BLaER1 (cell line): ENCODE measurements around the gene WASF1.
A peak's percentile ranks its signal among the peaks of the same experiment; 100 is the strongest.

Source experiments
- H3K27ac ChIP-seq: shearing (Covaris generic); formaldehyde crosslinking; 2 replicates; pipeline ENCODE4 v1.8.1; 2022
- H3K27me3 ChIP-seq: shearing (Covaris generic); formaldehyde crosslinking; 2 replicates; pipeline ENCODE4 v1.8.1; 2022
- H3K36me3 ChIP-seq: shearing (Covaris generic); formaldehyde crosslinking; 2 replicates; pipeline ENCODE4 v1.8.1; 2022
- H3K4me1 ChIP-seq: shearing (Covaris generic); formaldehyde crosslinking; 2 replicates; pipeline ENCODE4 v1.8.1; 2022
- H3K4me2 ChIP-seq: shearing (Covaris generic); formaldehyde crosslinking; 2 replicates; pipeline ENCODE4 v1.8.1; 2022
- H3K4me3 ChIP-seq: shearing (Covaris generic); formaldehyde crosslinking; 2 replicates; pipeline ENCODE4 v1.8.1; 2022
- H3K9ac ChIP-seq: shearing (Covaris generic); formaldehyde crosslinking; 2 replicates; pipeline ENCODE4 v1.8.1; 2022
- H3K9me3 ChIP-seq: shearing (Covaris generic); formaldehyde crosslinking; 2 replicates; pipeline ENCODE4 v1.8.1; 2022
- H4K20me1 ChIP-seq: shearing (Covaris generic); formaldehyde crosslinking; 2 replicates; pipeline ENCODE4 v1.8.1; 2022
- Cebpa-rat ChIP-seq: shearing (Covaris generic); IDR thresholded peaks from 2 replicates; pipeline ENCODE4 v1.8.1; 2022

Gene WASF1

DNA sequence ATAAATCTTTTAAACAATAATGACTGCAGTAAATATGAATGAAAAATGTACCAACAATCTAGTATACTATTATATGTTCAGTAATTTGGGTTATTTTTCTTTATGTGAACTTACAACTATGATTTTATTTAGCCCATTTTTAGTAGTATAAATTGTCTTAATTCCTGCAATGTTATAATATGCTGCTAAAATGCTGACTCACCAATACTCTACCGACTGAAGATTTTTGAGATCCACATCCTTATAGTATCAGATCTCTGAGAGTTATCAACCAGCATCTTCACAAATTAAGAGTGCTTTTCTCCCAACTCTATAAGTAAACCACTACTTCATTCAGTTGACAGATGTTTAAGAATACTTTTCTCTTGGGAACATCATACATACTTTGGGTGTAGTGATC, 17.4 kb upstream of the WASF1 start:
- H3K9ac ChIP-seq: no peak overlapping the region
- no peaks in the 10 kb centered on the region for H3K27me3 ChIP-seq
- TF ChIP-seq Cebpa-rat: no peak
- H3K4me1 ChIP-seq: 0 out of 2 replicates have a peak, but pooled peaks cover 2% of the 10 kb centered on the region
- peaks cover 37% of the 10 kb centered on the region for H3K36me3 ChIP-seq
- no peak overlapping the region for H3K4me3 ChIP-seq
- H3K27ac ChIP-seq: no peak overlapping the region
- no peak overlapping the region for H3K4me2 ChIP-seq
- peaks cover 41% of the 10 kb centered on the region for H4K20me1 ChIP-seq
- H3K9me3 ChIP-seq: 0 out of 2 replicates have a peak, but pooled peaks cover 5% of the 10 kb centered on the region

GRCh38 chr6:110195639-110196038, 16.2 kb upstream of the WASF1 start:
- 0 out of 2 replicates have a peak, but pooled peaks cover 5% of the 10 kb centered on the region for H3K9me3 ChIP-seq
- H3K27ac ChIP-seq: no peak overlapping the region
- H4K20me1 ChIP-seq: peaks cover 41% of the 10 kb centered on the region
- H3K4me3 ChIP-seq: no peak overlapping the region
- H3K36me3 ChIP-seq: peaks cover 37% of the 10 kb centered on the region
- H3K9ac ChIP-seq: no peak overlapping the region
- H3K27me3 ChIP-seq: no peaks in the 10 kb centered on the region
- no peak overlapping the region for H3K4me2 ChIP-seq
- 0 out of 2 replicates have a peak, but pooled peaks cover 9% of the 10 kb centered on the region for H3K4me1 ChIP-seq
- TF ChIP-seq Cebpa-rat: no peak; the same call in 1 of the 2 replicates

- Histone ChIP-seq H3K4me3 (no peak overlapping the region), H4K20me1 (peaks cover 73% of the 10 kb centered on the region), H3K27ac (no peak overlapping the region), H3K9ac (no peak overlapping the region), H3K36me3 (peaks cover 29% of the 10 kb centered on the region), H3K4me1 (0 out of 2 replicates have a peak, but pooled peaks cover 9% of the 10 kb centered on the region), H3K9me3 (no peaks in the 10 kb centered on the region), H3K27me3 (no peaks in the 10 kb centered on the region), H3K4me2 (no peak overlapping the region)
- no peak for TF ChIP-seq Cebpa-rat
Measured at GRCh38 chr6:110191477-110191876, 12.0 kb upstream of the WASF1 start.

DNA sequence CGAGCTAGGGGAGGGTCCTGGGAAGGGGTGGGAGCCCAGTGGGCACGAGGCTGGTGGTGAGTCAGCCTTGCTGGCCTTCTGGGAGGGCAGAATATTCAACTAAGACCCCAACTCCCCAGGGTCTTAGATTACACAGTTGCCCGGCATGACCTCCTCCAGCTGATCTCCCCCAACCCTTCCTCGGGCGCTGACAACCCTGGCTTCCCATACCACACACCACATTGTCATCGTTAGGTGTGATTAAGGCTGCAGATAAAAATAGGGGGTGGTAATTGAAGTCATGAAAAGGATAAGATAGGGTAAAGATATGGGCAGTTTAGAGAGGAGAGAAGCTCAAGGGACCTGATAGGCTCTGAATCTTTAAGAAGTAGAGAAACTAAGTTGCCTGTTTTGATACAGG, 11.3 kb upstream of the WASF1 start:
- H3K27me3 ChIP-seq: no peaks in the 10 kb centered on the region
- H3K9ac ChIP-seq: no peak overlapping the region
- H4K20me1 ChIP-seq: peaks cover 75% of the 10 kb centered on the region
- H3K4me1 ChIP-seq: 0 out of 2 replicates have a peak, but pooled peaks cover 9% of the 10 kb centered on the region
- no peak overlapping the region for H3K4me3 ChIP-seq
- H3K27ac ChIP-seq: no peak overlapping the region
- H3K4me2 ChIP-seq: no peak overlapping the region
- no peak for TF ChIP-seq Cebpa-rat
- peaks cover 33% of the 10 kb centered on the region for H3K36me3 ChIP-seq
- H3K9me3 ChIP-seq: no peaks in the 10 kb centered on the region

- Histone ChIP-seq H4K20me1 (peaks cover 72% of the 10 kb centered on the region), H3K9ac (no peak overlapping the region), H3K4me3 (no peak overlapping the region), H3K27ac (no peak overlapping the region), H3K4me2 (no peak overlapping the region), H3K4me1 (0 out of 2 replicates have a peak, but pooled peaks cover 9% of the 10 kb centered on the region), H3K36me3 (peaks cover 32% of the 10 kb centered on the region; the same call in 1 of the 2 replicates), H3K27me3 (no peaks in the 10 kb centered on the region), H3K9me3 (no peaks in the 10 kb centered on the region)
- TF ChIP-seq Cebpa-rat: no peak
Measured at GRCh38 chr6:110188791-110189190, 9.3 kb upstream of the WASF1 start.

- Histone ChIP-seq H3K4me3 (no peak overlapping the region), H3K4me2 (no peak overlapping the region), H3K4me1 (peaks cover 29% of the 10 kb centered on the region), H3K36me3 (peaks cover 37% of the 10 kb centered on the region; the same call in 1 of the 2 replicates), H3K9ac (no peak overlapping the region), H3K27me3 (no peaks in the 10 kb centered on the region), H4K20me1 (peaks cover 85% of the 10 kb centered on the region), H3K9me3 (no peaks in the 10 kb centered on the region), H3K27ac (no peak overlapping the region)
- TF ChIP-seq Cebpa-rat: no peak
Measured at GRCh38 chr6:110185879-110186278, 6.4 kb upstream of the WASF1 start.

- peaks cover 69% of the 10 kb centered on the region for H4K20me1 ChIP-seq
- no peak overlapping the region for H3K9ac ChIP-seq
- no peaks in the 10 kb centered on the region for H3K27me3 ChIP-seq
- TF ChIP-seq Cebpa-rat: no peak
- H3K9me3 ChIP-seq: no peaks in the 10 kb centered on the region
- no peak overlapping the region for H3K4me3 ChIP-seq
- no peak overlapping the region for H3K27ac ChIP-seq
- H3K4me1 ChIP-seq: peaks cover 30% of the 10 kb centered on the region
- H3K4me2 ChIP-seq: peak overlapping the region; percentile 90
- H3K36me3 ChIP-seq: peaks cover 37% of the 10 kb centered on the region; the same call in 1 of the 2 replicates
Measured at GRCh38 chr6:110183292-110183885, 3.9 kb upstream of the WASF1 start.

GRCh38 chr6:110181131-110182030, 1.9 kb upstream of the WASF1 start:
- Histone ChIP-seq H3K9me3 (no peaks in the 10 kb centered on the region), H3K27ac (peak overlapping the region; percentile 100), H3K36me3 (peaks cover 30% of the 10 kb centered on the region; the same call in 1 of the 2 replicates), H3K9ac (peak overlapping the region; percentile 99), H3K4me2 (peak overlapping the region; percentile 90), H3K27me3 (no peaks in the 10 kb centered on the region), H3K4me3 (peak overlapping the region; percentile 91), H4K20me1 (peaks cover 69% of the 10 kb centered on the region), H3K4me1 (peaks cover 43% of the 10 kb centered on the region)
- TF ChIP-seq Cebpa-rat: no peak

GRCh38 chr6:110180228-110181008, 948 bp upstream of the WASF1 start, which contains the start of gene CDC40:
Gene CDC40 (plus strand): TSS chr6:110180427. CDS start chr6:110180445, 18 bp downstream.
- Histone ChIP-seq H3K4me1 (peaks cover 43% of the 10 kb centered on the region), H3K36me3 (peaks cover 20% of the 10 kb centered on the region; the same call in 1 of the 2 replicates)

More at GRCh38 chr6:110180228-110181008, 948 bp upstream of the WASF1 start, which contains the start of gene CDC40:
- peaks cover 69% of the 10 kb centered on the region for H4K20me1 ChIP-seq
- H3K9me3 ChIP-seq: no peaks in the 10 kb centered on the region
- H3K27me3 ChIP-seq: no peaks in the 10 kb centered on the region
- H3K9ac ChIP-seq: peak within 1 kb of the TSS; percentile 99
- no peak for TF ChIP-seq Cebpa-rat
- H3K27ac ChIP-seq: peak within 1 kb of the TSS; percentile 100
- peak within 1 kb of the TSS; percentile 90 for H3K4me2 ChIP-seq
- H3K4me3 ChIP-seq: peak within 1 kb of the TSS; percentile 91
